Mucosa of descending colon (tissue), 3 donors: ENCODE measurements around the gene COG5. TPM values are rescaled to one million over a fixed set of nuclear protein-coding genes. Genes with fewer than 3 reads are reported as not detected.

Experiments used
- ATAC-seq: fragments of 200-7000 bp; cut with Tn5 transposase; one replicate; pipeline ENCODE4 v1.9.1; 2020; ENCODE audit warnings: mild to moderate bottlenecking, moderate library complexity
- DNase-seq, 3 donors: peaks; one replicate each; pipeline ENCODE4 v3.0.0-alpha.2; 2020
- H3K36me3 ChIP-seq: fragments of 200-600 bp; one replicate; pipeline ENCODE4 v1.8.0; 2021; ENCODE audit warnings: low read depth, mild to moderate bottlenecking
- H3K4me1 ChIP-seq: fragments of 200-600 bp; one replicate; pipeline ENCODE4 v1.8.0; 2021; ENCODE audit warnings: low read depth, mild to moderate bottlenecking
- H3K4me3 ChIP-seq: fragments of 200-600 bp; one replicate; pipeline ENCODE4 v1.8.0; 2021; ENCODE audit warnings: mild to moderate bottlenecking
- H3K9me3 ChIP-seq: fragments of 200-600 bp; one replicate; pipeline ENCODE4 v1.8.0; 2021; ENCODE audit warnings: mild to moderate bottlenecking
- CTCF ChIP-seq: fragments of 200-600 bp; IDR thresholded peaks from one replicate; pipeline ENCODE4 v1.8.0; 2022; ENCODE audit warnings: antibody characterized with exemption, mild to moderate bottlenecking
- intact Hi-C, 2 donors: fragments of 100-400 bp; cut with DNase I in 1 of 2; cut with micrococcal nuclease in 1 of 2; formaldehyde crosslinking; loops; one replicate each; pipeline versions ENCODE4 v1.11.0 to v1.11.1; 2022; cut with DNase I, micrococcal nuclease
- total RNA-seq, 3 donors: library from RNA; stranded (reverse); fragmentation: NEBNext Ultra II Directional in 2 of 3; extraction: Animal tissue kit (Norgen Biotek cat#: 25700) in 2 of 3; gene quantifications; one replicate each; pipeline versions ENCODE4 v1.2.1 to v1.2.4, GENCODE V29; 2021 to 2023
- donor health status: DM: no; HTN: no; CAD: no; lungs with moderate emphysema.
- donor health status: DM: no; HTN: no; CAD: no.
- donor health status: DM: no; HTN: yes; CAD: no.

Gene COG5
- total RNA-seq, 3 donors from 2014 or later, result 46.8 to 56.4 (median 47.7) TPM

GRCh38 chr7:107353701-107354100 lies 210.0 kb downstream of the COG5 start:
- Histone ChIP-seq H3K4me1 (no peaks in the 10 kb centered on the region), H3K9me3 (no peaks in the 10 kb centered on the region), H3K36me3 (no peaks in the 10 kb centered on the region), H3K4me3 (no peak overlapping the region)
- ATAC-seq (no peak), DNase-seq (no peak)
- TF ChIP-seq CTCF, result no peak
- intact Hi-C loops, result no loop called here

- TF ChIP-seq CTCF, result no peak
- DNase-seq (no peak), ATAC-seq (no peak)
- H3K4me1 ChIP-seq, result no peaks in the 10 kb centered on the region
- H3K36me3 ChIP-seq, result no peaks in the 10 kb centered on the region
- H3K9me3 ChIP-seq, result peaks cover 5% of the 10 kb centered on the region
- intact Hi-C loops, result no loop called here
- H3K4me3 ChIP-seq, result no peak overlapping the region
These were observed 217.8 kb downstream of the COG5 start for GRCh38 chr7:107345898-107346297.

- Histone ChIP-seq H3K4me1 (no peaks in the 10 kb centered on the region), H3K36me3 (no peaks in the 10 kb centered on the region)
- intact Hi-C loops, result no loop called here
These were observed 218.9 kb downstream of the COG5 start for GRCh38 chr7:107344799-107345198.

GRCh38 chr7:107344286-107344685 lies 219.4 kb downstream of the COG5 start:
- no peak for TF ChIP-seq CTCF
- Histone ChIP-seq H3K4me1 (no peaks in the 10 kb centered on the region), H3K9me3 (peaks cover 5% of the 10 kb centered on the region), H3K36me3 (no peaks in the 10 kb centered on the region), H3K4me3 (no peak overlapping the region)
- intact Hi-C loops, result no loop called here
- ATAC-seq (no peak), DNase-seq (no peak)

More at GRCh38 chr7:107344799-107345198, 218.9 kb downstream of the COG5 start:
- ATAC-seq (no peak), DNase-seq (no peak)
- TF ChIP-seq CTCF, result no peak
- Histone ChIP-seq H3K9me3 (peaks cover 5% of the 10 kb centered on the region), H3K4me3 (no peak overlapping the region)

GRCh38 chr7:107338080-107338479 lies 225.6 kb downstream of the COG5 start:
- DNase-seq, result no peak
- H3K9me3 ChIP-seq, result peaks cover 7% of the 10 kb centered on the region
- TF ChIP-seq CTCF, result no peak
- H3K4me3 ChIP-seq, result no peak overlapping the region
- H3K36me3 ChIP-seq, result no peaks in the 10 kb centered on the region
- ATAC-seq, result no peak
- H3K4me1 ChIP-seq, result no peaks in the 10 kb centered on the region
- intact Hi-C loops, result no loop called here
